ENCODE data around the gene GAB4.

Gene GAB4

GRCh38 chr22:16987822-16988221 lies 20.2 kb downstream of the GAB4 start:
- DNase-seq (ENCODE audit: low read depth), result no peak

GRCh38 chr22:16975155-16975885 lies 32.7 kb downstream of the GAB4 start:
- no peak for DNase-seq (ENCODE audit: low read depth)

- no peak for DNase-seq (ENCODE audit: low read depth)
Measured at GRCh38 chr22:16974298-16975084, 33.5 kb downstream of the GAB4 start.

- DNase-seq (ENCODE audit: low read depth), result no peak
Measured at GRCh38 chr22:16973591-16974297, 34.3 kb downstream of the GAB4 start.

DNA sequence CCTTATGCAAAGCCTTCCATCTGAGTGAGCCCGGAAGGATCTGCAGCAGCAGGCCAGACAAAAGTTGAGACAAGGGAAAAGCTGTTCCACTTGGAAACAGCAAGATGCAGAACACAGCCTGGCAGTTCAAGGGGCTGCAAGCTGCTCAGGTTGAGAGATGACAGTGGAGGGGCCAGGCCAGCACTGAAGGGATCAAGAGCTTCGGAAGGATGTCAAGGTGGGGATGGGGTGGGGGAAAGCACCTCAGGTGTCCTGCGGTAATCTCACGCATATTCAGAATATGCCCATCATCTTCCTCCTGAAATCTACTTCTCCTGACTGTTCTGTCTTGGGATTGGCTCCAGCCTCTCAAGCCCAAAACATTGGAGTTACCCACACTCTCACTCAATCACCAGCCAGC lies 35.7 kb downstream of the GAB4 start:
- DNase-seq (ENCODE audit: low read depth), result no peak

- DNase-seq (ENCODE audit: low read depth), result no peak
Measured at GRCh38 chr22:16970446-16970845, 37.6 kb downstream of the GAB4 start.

DNA sequence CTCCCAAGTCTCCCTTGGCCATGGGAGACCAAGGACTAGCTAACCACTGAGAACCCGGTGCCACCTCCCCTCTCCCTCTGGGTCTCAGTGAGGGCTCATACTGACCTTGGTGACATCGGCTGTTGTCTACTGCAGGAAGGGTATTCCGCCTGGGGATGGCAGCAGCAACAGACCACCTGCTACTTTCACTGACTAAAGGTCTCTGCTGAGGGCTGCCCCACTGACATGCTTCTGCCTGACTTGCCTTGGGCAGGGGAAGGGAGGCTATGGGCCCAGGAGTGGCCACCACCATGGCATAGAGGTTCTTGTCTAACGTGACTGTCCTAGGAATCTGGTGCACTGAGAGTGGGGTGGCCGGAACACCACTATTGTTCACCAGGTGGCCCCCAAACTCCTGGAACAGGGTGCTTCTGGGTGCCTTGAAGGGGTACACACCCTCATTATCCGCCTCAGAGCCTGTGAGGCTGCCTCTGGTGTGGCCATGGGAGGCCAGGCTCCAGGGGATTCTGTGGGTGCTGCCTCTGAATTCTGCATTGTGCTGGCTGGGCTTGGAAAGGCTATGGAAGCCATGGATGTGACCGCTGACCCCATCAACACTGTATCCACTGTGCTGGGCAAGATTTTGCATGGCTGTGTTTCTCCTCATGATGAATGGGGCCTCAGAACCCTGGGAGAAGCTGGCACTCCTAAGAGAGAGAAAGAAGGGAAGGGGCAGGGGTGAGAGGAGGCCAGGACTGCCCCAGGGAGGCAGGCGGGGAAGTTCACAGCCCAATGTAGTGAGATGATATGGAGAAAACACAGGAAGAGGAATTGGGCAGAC lies 38.3 kb downstream of the GAB4 start:
- DNase-seq (ENCODE audit: low read depth), result no peak

DNA sequence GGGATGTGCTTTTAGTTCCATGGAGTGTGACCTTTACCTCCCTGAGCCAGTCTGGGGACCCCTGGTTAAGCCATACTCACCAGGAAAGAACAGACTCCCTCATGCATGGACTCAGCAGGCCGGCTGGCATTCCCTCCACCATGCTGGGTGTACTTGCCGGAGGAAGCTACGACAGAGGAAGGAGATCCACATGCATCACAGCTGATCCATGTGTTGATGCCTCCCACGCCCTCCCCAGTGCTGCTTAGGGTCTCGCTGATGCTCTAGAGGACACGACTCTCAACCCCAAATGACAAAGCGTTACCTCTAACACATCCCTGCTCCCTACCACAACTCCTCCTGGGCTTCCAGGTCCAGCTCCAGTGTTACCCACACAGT lies 39.8 kb downstream of the GAB4 start:
- no peak for DNase-seq (ENCODE audit: low read depth)

GRCh38 chr22:16967453-16968217 lies 40.4 kb downstream of the GAB4 start:
- DNase-seq (ENCODE audit: low read depth), result no peak

DNA sequence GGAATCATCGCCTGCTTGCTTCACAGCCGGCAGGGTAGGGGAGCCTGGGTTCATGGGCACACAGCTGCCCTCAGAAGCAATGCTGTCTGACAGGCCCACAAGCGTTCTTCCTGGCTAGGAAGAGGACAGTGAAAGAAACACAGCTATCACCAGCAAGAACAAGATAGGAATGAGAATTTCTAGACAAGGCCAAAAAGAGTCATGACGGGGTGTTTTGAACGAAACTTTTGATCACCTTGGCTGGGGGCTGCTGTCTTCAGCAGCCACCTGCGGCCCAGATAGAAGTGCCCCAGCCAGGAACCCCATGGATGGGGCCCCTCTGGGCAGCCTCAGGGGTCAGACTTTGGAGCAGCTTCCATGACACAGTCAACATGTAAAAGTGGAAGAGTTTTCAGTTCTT lies 41.8 kb downstream of the GAB4 start:
- DNase-seq (ENCODE audit: low read depth), result no peak

DNA sequence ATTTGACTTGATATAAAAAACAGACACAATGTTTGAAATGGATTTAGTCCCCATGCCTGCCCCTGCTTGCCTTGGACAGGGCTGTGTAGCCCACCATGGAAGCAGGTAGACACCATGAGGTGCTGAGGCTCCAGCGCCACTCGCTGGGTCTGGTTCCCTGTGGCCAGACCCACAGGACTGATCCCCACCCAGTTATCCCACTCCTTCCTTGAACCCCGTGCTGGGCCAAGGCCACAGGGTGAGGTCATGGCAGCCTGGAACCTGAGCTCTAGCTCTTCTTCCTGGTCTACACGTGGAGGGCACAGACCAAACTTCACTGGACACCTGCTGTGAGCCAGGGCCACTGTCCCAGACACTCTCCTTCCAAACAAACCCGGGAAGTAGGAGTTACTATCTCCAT lies 42.5 kb downstream of the GAB4 start:
- DNase-seq (ENCODE audit: low read depth), result no peak

GRCh38 chr22:16965083-16965482 lies 42.9 kb downstream of the GAB4 start:
- DNase-seq (ENCODE audit: low read depth), result no peak

DNA sequence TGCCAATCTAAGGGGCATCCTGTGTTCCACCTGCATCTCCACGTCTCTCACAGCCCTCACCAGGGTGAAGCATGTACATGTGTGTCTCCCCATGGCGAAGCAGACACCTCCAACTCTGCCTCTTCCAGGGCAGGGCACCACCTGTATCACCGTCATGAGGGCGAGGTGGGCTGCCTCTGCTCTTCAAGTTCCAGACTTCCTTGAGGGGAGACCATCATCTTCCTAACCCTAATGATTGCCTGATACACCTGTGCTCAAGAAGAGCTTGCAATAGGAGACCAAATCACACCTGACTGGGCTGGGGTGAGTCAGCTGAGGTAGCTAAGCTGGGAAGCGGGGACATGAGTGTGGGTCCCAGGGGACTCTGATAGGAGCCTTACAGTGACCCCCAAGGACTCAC lies 43.7 kb downstream of the GAB4 start:
- DNase-seq (ENCODE audit: low read depth), result no peak

- no peak for DNase-seq (ENCODE audit: low read depth)
Measured at GRCh38 chr22:16963189-16963945, 44.7 kb downstream of the GAB4 start.

- no peak for DNase-seq (ENCODE audit: low read depth)
Measured at GRCh38 chr22:16962501-16962900, 45.5 kb downstream of the GAB4 start.

DNA sequence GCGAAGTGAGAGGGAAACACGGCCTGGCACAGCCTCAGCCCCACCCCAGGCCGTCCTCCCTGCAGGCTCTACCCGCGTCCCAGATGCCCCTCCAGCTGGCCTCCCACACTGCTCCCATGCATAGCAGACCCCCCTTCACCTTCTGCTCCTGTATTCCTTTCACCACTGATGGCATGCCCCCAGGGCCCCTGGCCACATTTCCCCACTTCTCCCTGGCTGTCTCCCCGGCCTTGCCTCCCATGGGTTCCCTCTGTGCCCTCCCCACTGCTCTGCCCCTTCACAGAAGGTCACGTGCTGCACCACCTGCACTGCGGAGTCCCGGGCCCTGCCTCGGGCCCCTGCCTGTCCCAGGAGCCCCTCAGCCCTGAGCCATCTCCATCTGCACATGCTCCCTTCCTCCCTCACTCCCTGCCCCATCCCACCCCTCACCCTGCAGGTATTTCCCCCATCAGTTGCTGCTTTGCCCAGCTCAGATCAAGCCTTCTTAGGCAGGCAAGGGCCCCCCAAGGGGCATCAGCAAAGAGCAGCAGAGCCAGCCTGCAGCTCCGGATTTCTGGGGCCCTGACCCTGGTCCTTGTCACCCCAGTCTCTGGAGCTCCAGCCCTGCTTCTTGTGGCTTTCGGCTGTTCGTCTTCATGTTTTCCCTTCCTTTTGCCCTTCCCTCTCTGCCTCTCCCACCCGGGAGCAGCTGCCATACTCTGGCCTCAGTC lies 46.4 kb downstream of the GAB4 start:
- no peak for DNase-seq (ENCODE audit: low read depth)

DNA sequence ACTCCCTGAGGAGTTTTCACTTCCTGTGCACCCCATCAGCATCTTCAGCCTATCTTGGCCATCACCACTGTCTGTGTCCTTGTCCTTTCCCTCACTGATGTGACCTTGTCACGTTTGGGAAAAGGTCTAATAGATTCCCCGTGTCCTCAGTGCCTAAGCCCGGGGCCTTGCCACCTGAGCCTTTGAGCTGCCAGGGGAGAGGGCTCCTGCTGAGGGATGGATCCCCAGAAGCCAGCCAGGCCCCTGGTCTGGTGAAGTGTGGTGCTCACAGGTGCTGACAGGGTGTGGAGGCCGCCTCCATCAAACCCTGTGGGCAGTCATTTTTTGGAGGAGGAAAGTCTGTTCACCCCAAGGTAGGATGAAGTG lies 47.2 kb downstream of the GAB4 start:
- DNase-seq (ENCODE audit: low read depth), result no peak

DNA sequence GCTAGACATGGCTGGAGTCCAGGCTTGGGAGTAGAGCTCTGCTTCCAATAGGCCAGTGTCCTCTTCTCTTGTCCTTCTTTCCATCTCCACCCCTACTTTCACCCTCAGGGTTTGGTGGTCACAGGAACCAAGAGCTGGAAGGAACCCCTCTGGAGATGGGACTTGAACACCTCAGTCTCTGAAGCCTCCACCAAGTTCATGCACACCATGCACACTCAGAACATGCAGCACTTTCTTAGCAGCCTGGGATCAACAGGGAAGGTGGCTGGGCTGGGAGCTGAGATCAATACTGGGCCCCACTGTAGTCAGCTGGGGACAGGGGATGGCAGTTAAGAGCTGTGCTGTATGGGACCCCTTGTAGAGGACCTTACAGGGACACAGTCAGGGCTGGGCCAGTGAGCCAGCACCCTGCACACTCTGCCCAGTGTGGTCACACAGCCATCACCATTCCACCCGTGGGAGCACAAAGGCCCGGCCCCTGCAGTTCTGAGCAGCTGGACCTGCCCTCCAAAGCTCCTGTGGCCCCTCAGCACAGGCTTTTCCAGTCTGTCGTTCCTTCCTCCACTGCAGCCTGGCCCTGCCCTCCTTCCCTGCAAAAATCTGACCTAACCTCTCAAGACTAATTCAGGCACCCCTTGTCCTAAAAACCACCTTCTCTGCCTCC lies 47.7 kb downstream of the GAB4 start:
- no peak for DNase-seq (ENCODE audit: low read depth)

DNA sequence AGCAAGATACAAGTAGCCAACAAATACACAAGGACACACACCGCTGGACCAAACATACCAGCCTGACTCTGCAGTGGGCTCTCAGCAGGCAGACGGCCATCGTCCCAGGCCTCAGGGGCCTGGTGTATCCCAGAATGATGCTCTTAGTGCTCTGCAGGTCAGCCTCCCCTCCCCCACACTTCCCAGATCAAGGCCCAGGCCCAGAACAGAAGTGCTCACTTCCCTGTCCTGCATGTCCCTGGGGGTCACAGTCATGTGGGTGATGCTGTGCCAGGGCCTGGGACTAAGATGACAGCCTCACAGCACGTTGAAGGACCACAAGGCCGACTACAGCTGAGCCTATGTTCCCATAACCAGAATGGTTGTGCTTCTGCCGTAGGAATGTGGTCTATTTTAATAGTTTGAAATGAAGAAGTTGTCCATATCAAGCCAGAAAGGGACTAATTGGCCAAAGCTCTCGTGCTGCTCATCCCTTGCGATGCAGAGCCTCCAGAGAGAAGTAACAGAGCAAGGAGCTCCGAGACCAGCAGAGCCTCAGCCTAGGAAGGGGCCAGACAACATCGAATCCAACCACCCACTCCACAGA lies 48.6 kb downstream of the GAB4 start:
- no peak for DNase-seq (ENCODE audit: low read depth)
